Measurements from ENCODE around the gene NRL. TPM values are rescaled to one million over a fixed set of nuclear protein-coding genes. Genes with fewer than 3 reads are reported as not detected.
A peak's percentile ranks its signal among the peaks of the same experiment; 100 is the strongest.
"Not testable (repeated sequence)": the region's sequence is repeated elsewhere in the genome, so short reads cannot be mapped to it uniquely, and the experiment has no call there.

NRL gene
- total and polyA plus RNA-seq, 2 experiments from 2014 or later = 0.48 to 0.86 TPM

- Histone ChIP-seq H4K20me1 (ENCODE audit: insufficient read depth) (no peaks in the 10 kb centered on the region), H3K9me3 (ENCODE audit: low read depth) (no peaks in the 10 kb centered on the region), H3K27me3 (replicated peaks; ENCODE audit: insufficient read depth) (no peaks in the 10 kb centered on the region; the same call in 1 of the 2 replicates), H3K4me3 (no peak overlapping the region), H3K27ac (no peak overlapping the region), H3K9me2 (ENCODE audit: insufficient read depth) (no peaks in the 10 kb centered on the region), H3K79me2 (ENCODE audit: insufficient read depth) (no peaks in the 10 kb centered on the region), H3F3A (ENCODE audit: insufficient read depth) (peaks cover 19% of the 10 kb centered on the region; the same call in 1 of the 2 replicates), H3K9ac (no peak overlapping the region), H3K4me1 (ENCODE audit: insufficient read depth) (peaks cover 17% of the 10 kb centered on the region), H3K4me2 (ENCODE audit: unreplicated experiment) (no peak overlapping the region), H3K36me3 (ENCODE audit: low read depth) (no peaks in the 10 kb centered on the region), H2AFZ (no peak overlapping the region)
- WGBS, 2 experiments (ENCODE audit: low coverage in 1 of 2, low lambda C conversion rate in 2 of 2, missing lambda C conversion rate in 2 of 2) = 96 to 100% methylated on average over 2 of the region's 2 CpGs
- in situ Hi-C loops (cut with MboI) = no loop called here
- peak; percentile 93 for DNase-seq
- TF ChIP-seq EZH2 (IDR thresholded peaks at IDR 0.05; ENCODE audit: insufficient read depth, poor library complexity, severe bottlenecking) = no peak
- no peak for TF ChIP-seq EZH2phosphoT487 (IDR thresholded peaks at IDR 0.05; ENCODE audit: insufficient read depth, low read depth)
Measured at GRCh38 chr14:24032727-24033418, 81.9 kb downstream of the NRL start.

GRCh38 chr14:24031331-24031730 lies 83.4 kb downstream of the NRL start:
- in situ Hi-C loops (cut with MboI) = not testable (repeated sequence)

GRCh38 chr14:24029687-24030086 lies 85.1 kb downstream of the NRL start:
- H3K36me3 ChIP-seq (ENCODE audit: low read depth); H3K9me2 ChIP-seq (ENCODE audit: insufficient read depth); H3K27ac ChIP-seq; H4K20me1 ChIP-seq (ENCODE audit: insufficient read depth); H3K9ac ChIP-seq; in situ Hi-C loops (cut with MboI); H2AFZ ChIP-seq; H3K9me3 ChIP-seq (ENCODE audit: low read depth); H3K4me2 ChIP-seq (ENCODE audit: unreplicated experiment); H3K4me3 ChIP-seq; H3K79me2 ChIP-seq (ENCODE audit: insufficient read depth); H3K27me3 ChIP-seq (replicated peaks; ENCODE audit: insufficient read depth); DNase-seq: not testable (repeated sequence)
- 72 to 82% methylated on average over 2 of the region's 3 CpGs for WGBS, 2 experiments (ENCODE audit: low coverage in 1 of 2, low lambda C conversion rate in 2 of 2, missing lambda C conversion rate in 2 of 2)
- Histone ChIP-seq H3F3A (ENCODE audit: insufficient read depth) (peaks cover 12% of the 10 kb centered on the region; the same call in 1 of the 2 replicates), H3K4me1 (ENCODE audit: insufficient read depth) (peaks cover 16% of the 10 kb centered on the region)

More at GRCh38 chr14:24031331-24031730, 83.4 kb downstream of the NRL start:
- H3K9me3 ChIP-seq (ENCODE audit: low read depth); H3K79me2 ChIP-seq (ENCODE audit: insufficient read depth); H3K36me3 ChIP-seq (ENCODE audit: low read depth); H2AFZ ChIP-seq; H3K4me3 ChIP-seq; H3K27me3 ChIP-seq (replicated peaks; ENCODE audit: insufficient read depth); H3K9me2 ChIP-seq (ENCODE audit: insufficient read depth); H3K9ac ChIP-seq; H4K20me1 ChIP-seq (ENCODE audit: insufficient read depth); H3K4me2 ChIP-seq (ENCODE audit: unreplicated experiment); DNase-seq; H3K27ac ChIP-seq: not testable (repeated sequence)
- 73 to 82% methylated on average over 2 of the region's 2 CpGs for WGBS, 2 experiments (ENCODE audit: low coverage in 1 of 2, low lambda C conversion rate in 2 of 2, missing lambda C conversion rate in 2 of 2)
- Histone ChIP-seq H3K4me1 (ENCODE audit: insufficient read depth) (peaks cover 17% of the 10 kb centered on the region), H3F3A (ENCODE audit: insufficient read depth) (peaks cover 19% of the 10 kb centered on the region; the same call in 1 of the 2 replicates)

Small RNA genes lying within 50 kb of the gene (microRNA-seq; reads per million reads assigned to microRNA genes)
- not detected for gene MIR7703 (ENCODE audit: borderline number of aligned reads)

Small RNA genes lying within 50 kb of the gene (small RNA-seq; reads per million reads assigned to genes)
- gene RNA5SP383 (ENCODE audit: low read depth, low replicate concordance) = 0.19 reads per million

Other genes with a start within 250 kb of the NRL start
- gene DHRS4, start 161.2 kb downstream of the NRL start, total RNA-seq (2014; rRNA removed; shearing (Covaris generic)) = 23.0 and 25.4 TPM in 2 replicates
- 35.4 and 35.9 TPM in 2 replicates for gene DHRS4, start 161.2 kb downstream of the NRL start, polyA plus RNA-seq (2016; fragmentation: Nextera tagmentation; extraction: Ambion mirVana)
- gene DHRS4L2, start 126.0 kb downstream of the NRL start, total RNA-seq (2014; rRNA removed; shearing (Covaris generic)) = 5.1 and 10.1 TPM in 2 replicates
- 16.8 and 19.2 TPM in 2 replicates for gene DHRS4L2, start 126.0 kb downstream of the NRL start, polyA plus RNA-seq (2016; fragmentation: Nextera tagmentation; extraction: Ambion mirVana)
- gene CARMIL3, start 62.9 kb downstream of the NRL start, total RNA-seq (2014; rRNA removed; shearing (Covaris generic)) = under 0.01 TPM in 1 of 2 replicates, not detected in the other
- gene CARMIL3, start 62.9 kb downstream of the NRL start, polyA plus RNA-seq (2016; fragmentation: Nextera tagmentation; extraction: Ambion mirVana) = not detected in 2 replicates
- not detected in 2 replicates for gene CPNE6, start 43.4 kb downstream of the NRL start, total RNA-seq (2014; rRNA removed; shearing (Covaris generic))
- not detected in 2 replicates for gene CPNE6, start 43.4 kb downstream of the NRL start, polyA plus RNA-seq (2016; fragmentation: Nextera tagmentation; extraction: Ambion mirVana)
- gene PCK2, start 20.6 kb downstream of the NRL start, total RNA-seq (2014; rRNA removed; shearing (Covaris generic)) = 70.3 and 84.3 TPM in 2 replicates
- 148 and 153 TPM in 2 replicates for gene PCK2, start 20.6 kb downstream of the NRL start, polyA plus RNA-seq (2016; fragmentation: Nextera tagmentation; extraction: Ambion mirVana)
- 59.8 and 59.9 TPM in 2 replicates for gene DCAF11, start 172 bp downstream of the NRL start, total RNA-seq (2014; rRNA removed; shearing (Covaris generic))
- 29.1 and 33.6 TPM in 2 replicates for gene DCAF11, start 172 bp downstream of the NRL start, polyA plus RNA-seq (2016; fragmentation: Nextera tagmentation; extraction: Ambion mirVana)
- not detected in 2 replicates for gene FITM1, start 15.7 kb upstream of the NRL start, total RNA-seq (2014; rRNA removed; shearing (Covaris generic))
- not detected in 2 replicates for gene FITM1, start 15.7 kb upstream of the NRL start, polyA plus RNA-seq (2016; fragmentation: Nextera tagmentation; extraction: Ambion mirVana)
- 58.9 and 67.7 TPM in 2 replicates for gene PSME1, start 21.2 kb upstream of the NRL start, total RNA-seq (2014; rRNA removed; shearing (Covaris generic))
- gene PSME1, start 21.2 kb upstream of the NRL start, polyA plus RNA-seq (2016; fragmentation: Nextera tagmentation; extraction: Ambion mirVana) = 144 and 147 TPM in 2 replicates
- gene EMC9, start 26.6 kb upstream of the NRL start, total RNA-seq (2014; rRNA removed; shearing (Covaris generic)) = 17.1 and 22.9 TPM in 2 replicates
- 27.4 and 28.7 TPM in 2 replicates for gene EMC9, start 26.6 kb upstream of the NRL start, polyA plus RNA-seq (2016; fragmentation: Nextera tagmentation; extraction: Ambion mirVana)
- gene PSME2, start 31.7 kb upstream of the NRL start, total RNA-seq (2014; rRNA removed; shearing (Covaris generic)) = 38.3 and 41.4 TPM in 2 replicates
- gene PSME2, start 31.7 kb upstream of the NRL start, polyA plus RNA-seq (2016; fragmentation: Nextera tagmentation; extraction: Ambion mirVana) = 158 and 164 TPM in 2 replicates
- gene RNF31, start 32.5 kb upstream of the NRL start, total RNA-seq (2014; rRNA removed; shearing (Covaris generic)) = 40.3 and 50.0 TPM in 2 replicates
- gene RNF31, start 32.5 kb upstream of the NRL start, polyA plus RNA-seq (2016; fragmentation: Nextera tagmentation; extraction: Ambion mirVana) = 29.4 and 36.7 TPM in 2 replicates
- 56.7 and 58.7 TPM in 2 replicates for gene IRF9, start 46.3 kb upstream of the NRL start, total RNA-seq (2014; rRNA removed; shearing (Covaris generic))
- gene IRF9, start 46.3 kb upstream of the NRL start, polyA plus RNA-seq (2016; fragmentation: Nextera tagmentation; extraction: Ambion mirVana) = 80.0 and 87.1 TPM in 2 replicates
- gene REC8, start 57.1 kb upstream of the NRL start, total RNA-seq (2014; rRNA removed; shearing (Covaris generic)) = 1.4 and 3.5 TPM in 2 replicates
- 1.2 and 2.4 TPM in 2 replicates for gene REC8, start 57.1 kb upstream of the NRL start, polyA plus RNA-seq (2016; fragmentation: Nextera tagmentation; extraction: Ambion mirVana)
- gene IPO4, start 73.9 kb upstream of the NRL start, total RNA-seq (2014; rRNA removed; shearing (Covaris generic)) = 55.3 and 58.3 TPM in 2 replicates
- gene IPO4, start 73.9 kb upstream of the NRL start, polyA plus RNA-seq (2016; fragmentation: Nextera tagmentation; extraction: Ambion mirVana) = 24.8 and 33.6 TPM in 2 replicates
- gene TM9SF1, start 80.5 kb upstream of the NRL start, total RNA-seq (2014; rRNA removed; shearing (Covaris generic)) = 102 and 163 TPM in 2 replicates
- gene TM9SF1, start 80.5 kb upstream of the NRL start, polyA plus RNA-seq (2016; fragmentation: Nextera tagmentation; extraction: Ambion mirVana) = 91.5 and 93.8 TPM in 2 replicates
- gene TSSK4, start 90.7 kb upstream of the NRL start, total RNA-seq (2014; rRNA removed; shearing (Covaris generic)) = not detected in 2 replicates
- 0.23 and 0.55 TPM in 2 replicates for gene TSSK4, start 90.7 kb upstream of the NRL start, polyA plus RNA-seq (2016; fragmentation: Nextera tagmentation; extraction: Ambion mirVana)
- gene CHMP4A, start 98.5 kb upstream of the NRL start, total RNA-seq (2014; rRNA removed; shearing (Covaris generic)) = 18.5 and 32.1 TPM in 2 replicates
- gene CHMP4A, start 98.5 kb upstream of the NRL start, polyA plus RNA-seq (2016; fragmentation: Nextera tagmentation; extraction: Ambion mirVana) = 75.7 and 81.6 TPM in 2 replicates
- 8.2 and 19.2 TPM in 2 replicates for gene MDP1, start 101.1 kb upstream of the NRL start, total RNA-seq (2014; rRNA removed; shearing (Covaris generic))
- gene MDP1, start 101.1 kb upstream of the NRL start, polyA plus RNA-seq (2016; fragmentation: Nextera tagmentation; extraction: Ambion mirVana) = 20.0 and 23.3 TPM in 2 replicates
- 138 and 161 TPM in 2 replicates for gene NEDD8, start 117.4 kb upstream of the NRL start, total RNA-seq (2014; rRNA removed; shearing (Covaris generic))
- 326 and 342 TPM in 2 replicates for gene NEDD8, start 117.4 kb upstream of the NRL start, polyA plus RNA-seq (2016; fragmentation: Nextera tagmentation; extraction: Ambion mirVana)
- gene GMPR2, start 118.0 kb upstream of the NRL start, total RNA-seq (2014; rRNA removed; shearing (Covaris generic)) = 70.9 and 98.0 TPM in 2 replicates
- 55.0 and 58.9 TPM in 2 replicates for gene GMPR2, start 118.0 kb upstream of the NRL start, polyA plus RNA-seq (2016; fragmentation: Nextera tagmentation; extraction: Ambion mirVana)
- gene TINF2, start 127.7 kb upstream of the NRL start, total RNA-seq (2014; rRNA removed; shearing (Covaris generic)) = 32.5 and 41.2 TPM in 2 replicates
- gene TINF2, start 127.7 kb upstream of the NRL start, polyA plus RNA-seq (2016; fragmentation: Nextera tagmentation; extraction: Ambion mirVana) = 43.6 and 52.4 TPM in 2 replicates
- 0.25 and 1.3 TPM in 2 replicates for gene TGM1, start 148.2 kb upstream of the NRL start, total RNA-seq (2014; rRNA removed; shearing (Covaris generic))
- gene TGM1, start 148.2 kb upstream of the NRL start, polyA plus RNA-seq (2016; fragmentation: Nextera tagmentation; extraction: Ambion mirVana) = 0.34 TPM in 1 of 2 replicates, not detected in the other
- 18.0 and 34.9 TPM in 2 replicates for gene RABGGTA, start 156.6 kb upstream of the NRL start, total RNA-seq (2014; rRNA removed; shearing (Covaris generic))
- 29.3 and 30.5 TPM in 2 replicates for gene RABGGTA, start 156.6 kb upstream of the NRL start, polyA plus RNA-seq (2016; fragmentation: Nextera tagmentation; extraction: Ambion mirVana)
- 12.8 and 32.1 TPM in 2 replicates for gene DHRS1, start 184.8 kb upstream of the NRL start, total RNA-seq (2014; rRNA removed; shearing (Covaris generic))
- 31.0 and 34.7 TPM in 2 replicates for gene DHRS1, start 184.8 kb upstream of the NRL start, polyA plus RNA-seq (2016; fragmentation: Nextera tagmentation; extraction: Ambion mirVana)
- gene NOP9, start 184.9 kb upstream of the NRL start, total RNA-seq (2014; rRNA removed; shearing (Covaris generic)) = 19.3 and 23.7 TPM in 2 replicates
- 2.5 and 2.6 TPM in 2 replicates for gene NOP9, start 184.9 kb upstream of the NRL start, polyA plus RNA-seq (2016; fragmentation: Nextera tagmentation; extraction: Ambion mirVana)
- gene CIDEB, start 193.0 kb upstream of the NRL start, total RNA-seq (2014; rRNA removed; shearing (Covaris generic)) = 0.51 and 2.1 TPM in 2 replicates
- 1.2 TPM in 2 replicates for gene CIDEB, start 193.0 kb upstream of the NRL start, polyA plus RNA-seq (2016; fragmentation: Nextera tagmentation; extraction: Ambion mirVana)
- 3.5 and 6.8 TPM in 2 replicates for gene LTB4R2, start 195.2 kb upstream of the NRL start, total RNA-seq (2014; rRNA removed; shearing (Covaris generic))
- 0.30 and 0.45 TPM in 2 replicates for gene LTB4R2, start 195.2 kb upstream of the NRL start, polyA plus RNA-seq (2016; fragmentation: Nextera tagmentation; extraction: Ambion mirVana)
- 1.4 and 2.4 TPM in 2 replicates for gene LTB4R, start 196.6 kb upstream of the NRL start, total RNA-seq (2014; rRNA removed; shearing (Covaris generic))
- 0.41 and 1.1 TPM in 2 replicates for gene LTB4R, start 196.6 kb upstream of the NRL start, polyA plus RNA-seq (2016; fragmentation: Nextera tagmentation; extraction: Ambion mirVana)
- gene ADCY4, start 220.1 kb upstream of the NRL start, total RNA-seq (2014; rRNA removed; shearing (Covaris generic)) = 0.22 and 0.38 TPM in 2 replicates
- 0.20 and 0.38 TPM in 2 replicates for gene ADCY4, start 220.1 kb upstream of the NRL start, polyA plus RNA-seq (2016; fragmentation: Nextera tagmentation; extraction: Ambion mirVana)
- gene RIPK3, start 225.0 kb upstream of the NRL start, total RNA-seq (2014; rRNA removed; shearing (Covaris generic)) = 2.2 and 5.3 TPM in 2 replicates
- gene RIPK3, start 225.0 kb upstream of the NRL start, polyA plus RNA-seq (2016; fragmentation: Nextera tagmentation; extraction: Ambion mirVana) = 5.1 and 5.3 TPM in 2 replicates